SK-N-SH treated with all-trans-retinoic acid at 6 μM for 48 hours (cell line): ENCODE data around the gene TRA2A.
A peak's percentile ranks its signal among the peaks of the same experiment; 100 is the strongest.

Source experiments
- ATAC-seq: fragments of 200-7000 bp; cut with Tn5 transposase; 3 replicates; pipeline ENCODE4 v1.9.1; 2020; ENCODE audit warnings: mild to moderate bottlenecking, moderate library complexity
- ARNTL ChIP-seq: fragments of 450-650 bp; formaldehyde crosslinking; IDR thresholded peaks from 2 replicates; pipeline ENCODE4 v1.5.0; 2020; ENCODE audit warnings: low read depth, mild to moderate bottlenecking, moderate library complexity, borderline replicate concordance
- BACH2 ChIP-seq: fragments of 250-450 bp; sonication (Bioruptor Pico); IDR thresholded peaks from 2 replicates; pipeline ENCODE4 v1.9.0; 2021; ENCODE audit warnings: mild to moderate bottlenecking, borderline replicate concordance
- CREB5 ChIP-seq: fragments of 250-450 bp; sonication (Bioruptor Pico); IDR thresholded peaks from 2 replicates; pipeline ENCODE4 v1.5.1; 2020; ENCODE audit warnings: low read depth, mild to moderate bottlenecking, moderate library complexity
- CSDC2 ChIP-seq: fragments of 250-450 bp; sonication (Bioruptor Pico); IDR thresholded peaks from 2 replicates; pipeline ENCODE4 v1.5.0; 2020; ENCODE audit warnings: mild to moderate bottlenecking, moderate library complexity
- CSRNP3 ChIP-seq: fragments of 250-450 bp; sonication (Bioruptor Pico); IDR thresholded peaks from 2 replicates; pipeline ENCODE4 v1.5.1; 2021; ENCODE audit warnings: mild to moderate bottlenecking, moderate library complexity
- GLIS3 ChIP-seq: fragments of 250-450 bp; sonication (Bioruptor Pico); IDR thresholded peaks from 2 replicates; pipeline ENCODE4 v1.5.0; 2020; ENCODE audit warnings: mild to moderate bottlenecking, moderate library complexity
- ISL1 ChIP-seq: fragments of 250-450 bp; sonication (Bioruptor Pico); IDR thresholded peaks from 2 replicates; pipeline ENCODE4 v2.1.2; 2022; ENCODE audit warnings: mild to moderate bottlenecking, moderate library complexity
- OSR1 ChIP-seq: fragments of 250-450 bp; sonication (Bioruptor Pico); IDR thresholded peaks from 2 replicates; pipeline ENCODE4 v1.8.0; 2022; ENCODE audit warnings: moderate library complexity, mild to moderate bottlenecking, inconsistent platforms
- PATZ1 ChIP-seq: fragments of 250-450 bp; sonication (Bioruptor Pico); IDR thresholded peaks from 2 replicates; pipeline ENCODE4 v1.8.0; 2020; ENCODE audit warnings: mild to moderate bottlenecking, moderate library complexity, borderline replicate concordance
- POU6F1 ChIP-seq: fragments of 250-450 bp; sonication (Bioruptor Pico); IDR thresholded peaks from 2 replicates; pipeline ENCODE4 v1.8.0; 2021; ENCODE audit warnings: low read depth, mild to moderate bottlenecking, moderate library complexity, borderline replicate concordance
- PPARA ChIP-seq: fragments of 250-450 bp; sonication (Bioruptor Pico); IDR thresholded peaks from 2 replicates; pipeline ENCODE4 v1.5.0; 2020; ENCODE audit warnings: mild to moderate bottlenecking, borderline replicate concordance
- SNAI2 ChIP-seq: fragments of 250-450 bp; sonication (Bioruptor Pico); IDR thresholded peaks from 2 replicates; pipeline ENCODE4 v1.5.0; 2020; ENCODE audit warnings: mild to moderate bottlenecking, moderate library complexity
- TCF4 ChIP-seq: fragments of 250-450 bp; sonication (Bioruptor Pico); IDR thresholded peaks from 2 replicates; pipeline ENCODE4 v1.8.0; 2021; ENCODE audit warnings: mild to moderate bottlenecking, moderate library complexity, borderline replicate concordance
- TOX ChIP-seq: fragments of 250-450 bp; sonication (Bioruptor Pico); IDR thresholded peaks from 2 replicates; pipeline ENCODE4 v1.8.0; 2021; ENCODE audit warnings: mild to moderate bottlenecking, moderate library complexity, borderline replicate concordance
- TSHZ2 ChIP-seq: fragments of 250-450 bp; sonication (Bioruptor Pico); IDR thresholded peaks from 2 replicates; pipeline ENCODE4 v1.5.0; 2020; ENCODE audit warnings: mild to moderate bottlenecking, moderate library complexity
- ZC3H10 ChIP-seq: fragments of 250-450 bp; sonication (Bioruptor Pico); IDR thresholded peaks from 2 replicates; pipeline ENCODE4 v1.5.1; 2021; ENCODE audit warnings: mild to moderate bottlenecking, moderate library complexity
- ZFP3 ChIP-seq: fragments of 250-450 bp; sonication (Bioruptor Pico); IDR thresholded peaks from 2 replicates; pipeline ENCODE4 v1.5.0; 2020; ENCODE audit warnings: mild to moderate bottlenecking, moderate library complexity
- ZFP30 ChIP-seq: fragments of 450-650 bp; formaldehyde crosslinking; IDR thresholded peaks from 2 replicates; pipeline ENCODE4 v1.5.0; 2022; ENCODE audit warnings: mild to moderate bottlenecking, moderate library complexity
- ZNF70 ChIP-seq: fragments of 450-650 bp; formaldehyde crosslinking; IDR thresholded peaks from 2 replicates; pipeline ENCODE4 v1.5.0; 2020; ENCODE audit warnings: mild to moderate bottlenecking, moderate library complexity
- ZNF8 ChIP-seq: fragments of 450-650 bp; formaldehyde crosslinking; IDR thresholded peaks from 2 replicates; pipeline ENCODE4 v1.5.0; 2020; ENCODE audit warnings: mild to moderate bottlenecking, moderate library complexity

Gene TRA2A

GRCh38 chr7:23532490-23533237 is 883 bp upstream of the TRA2A start:
- no peak for TF ChIP-seq ZNF8 (CRISPR knock-in tag)
- no peak for TF ChIP-seq BACH2
- no peak for TF ChIP-seq TSHZ2 (CRISPR knock-in tag)
- TF ChIP-seq CSDC2 (CRISPR knock-in tag): no peak
- TF ChIP-seq POU6F1 (CRISPR knock-in tag): no peak
- no peak for TF ChIP-seq PPARA (CRISPR knock-in tag)
- TF ChIP-seq ZFP3 (CRISPR knock-in tag): no peak
- no peak for TF ChIP-seq CSRNP3
- TF ChIP-seq TOX (CRISPR knock-in tag): no peak
- no peak for TF ChIP-seq TCF4
- TF ChIP-seq ZFP30 (CRISPR knock-in tag): no peak
- no peak for TF ChIP-seq PATZ1 (CRISPR knock-in tag)
- no peak for TF ChIP-seq OSR1
- no peak for TF ChIP-seq GLIS3 (CRISPR knock-in tag)
- no peak for TF ChIP-seq CREB5 (CRISPR knock-in tag)
- TF ChIP-seq ISL1 (CRISPR knock-in tag): no peak
- TF ChIP-seq ZC3H10: no peak
- no peak for TF ChIP-seq ZNF70 (CRISPR knock-in tag)
- TF ChIP-seq ARNTL (CRISPR knock-in tag): no peak
- TF ChIP-seq SNAI2: no peak
- no peak for ATAC-seq

- ATAC-seq: peak; percentile 81
- 0 out of 2 replicates have a peak, but pooled peaks have one; percentile 33 for TF ChIP-seq ZFP3 (CRISPR knock-in tag)
- TF ChIP-seq ARNTL (CRISPR knock-in tag): no peak
- TF ChIP-seq, all 23 proteins: peak for 1
Observed at GRCh38 chr7:23531050-23531793, 559 bp downstream of the TRA2A start.

GRCh38 chr7:23530405-23530804 is 1.4 kb downstream of the TRA2A start:
- TF ChIP-seq CREB5 (CRISPR knock-in tag) (0 out of 2 replicates have a peak, but pooled peaks have one; percentile 43), CSRNP3 (no peak)
- peak; percentile 16 for ATAC-seq
